SK-N-SH (cell line): ENCODE results near the gene RGMA. TPM values are rescaled to one million over a fixed set of nuclear protein-coding genes. Genes with fewer than 3 reads are reported as not detected.

Experiments used
- CTCF ChIA-PET: fragments of 300-600, 350-600 bp; formaldehyde crosslinking; extraction: SDS; loops from one replicate; lab custom pipeline; 2021; lab: Yijun Ruan, JAX
- POLR2A ChIA-PET: fragments of 350-600 bp; sonication (Branson Sonifier 250); formaldehyde crosslinking; extraction: SDS; loops from one replicate; lab custom pipeline; 2020; ENCODE audit warnings: antibody characterized with exemption, inconsistent platforms; lab: Yijun Ruan, JAX
- DNase-seq: peaks from one replicate; pipeline ENCODE4 v3.0.0; 2012
- H2AFZ ChIP-seq: fragments of 200-600 bp; sonication (generic); 2 replicates; pipeline ENCODE4 v1.8.1; 2016; ENCODE audit warnings: antibody characterized with exemption, mild to moderate bottlenecking, low read depth
- H3F3A ChIP-seq: fragments of 200-600 bp; sonication (generic); replicated peaks from 2 replicates; pipeline ENCODE3; 2016; ENCODE audit warnings: antibody characterized with exemption, mild to moderate bottlenecking; ENCODE audit not compliant: insufficient read depth
- H3K27ac ChIP-seq, 2 experiments: fragments of 200-500 bp in 1 of 2; fragments of 200-600 bp in 1 of 2; sonication (Bioruptor generic) in 1 of 2; sonication (generic), shearing (Covaris generic) in 1 of 2; 2 replicates each; pipeline versions ENCODE4 v1.5.1 to v1.6.1; 2014 to 2016; ENCODE audit warnings: low read depth in 2 of 2, inconsistent platforms in 1 of 2, low read length in 1 of 2, mild to moderate bottlenecking in 1 of 2, mixed read lengths in 1 of 2
- H3K27me3 ChIP-seq: fragments of 200-600 bp; sonication (generic), shearing (Covaris generic); 2 replicates; pipeline ENCODE4 v1.6.1; 2016; ENCODE audit warnings: mixed run types; ENCODE audit not compliant: insufficient read depth
- H3K36me3 ChIP-seq, 2 experiments: fragments of 200-500 bp in 1 of 2; fragments of 200-600 bp in 1 of 2; sonication (Bioruptor generic) in 1 of 2; sonication (generic) in 1 of 2; replicated peaks in 1 of 2; 2 replicates each; pipeline versions ENCODE3 to v1.5.1; 2014 to 2016; ENCODE audit warnings: low read length in 1 of 2, mild to moderate bottlenecking in 1 of 2; ENCODE audit not compliant: insufficient read depth in 2 of 2, control insufficient read depth in 1 of 2
- H3K4me1 ChIP-seq, 2 experiments: fragments of 200-500 bp in 1 of 2; fragments of 200-600 bp in 1 of 2; sonication (Bioruptor generic) in 1 of 2; sonication (generic), shearing (Covaris generic) in 1 of 2; 2 replicates each; pipeline versions ENCODE4 v1.5.1 to v1.6.1; 2014 to 2016; ENCODE audit warnings: low read depth in 1 of 2, low read length in 1 of 2, mixed run types in 1 of 2; ENCODE audit not compliant: insufficient read depth in 2 of 2, control insufficient read depth in 1 of 2
- H3K4me2 ChIP-seq: fragments of 200-600 bp; sonication (generic), shearing (Covaris generic); 2 replicates; pipeline ENCODE4 v1.6.1; 2017; ENCODE audit warnings: mixed run types
- H3K4me3 ChIP-seq, 2 experiments: fragments of 200-500 bp in 1 of 2; fragments of 200-600 bp in 1 of 2; sonication (Bioruptor generic) in 1 of 2; sonication (generic), shearing (Covaris generic) in 1 of 2; 2 replicates each; pipeline versions ENCODE4 v1.5.1 to v1.8.1; 2014 to 2016; ENCODE audit warnings: low read depth in 2 of 2, inconsistent platforms in 1 of 2, low read length in 1 of 2, mild to moderate bottlenecking in 1 of 2, mixed read lengths in 1 of 2, moderate library complexity in 1 of 2
- H3K79me2 ChIP-seq: fragments of 200-600 bp; sonication (generic); 2 replicates; pipeline ENCODE4 v1.8.1; 2017; ENCODE audit warnings: mild to moderate bottlenecking; ENCODE audit not compliant: insufficient read depth
- H3K9ac ChIP-seq: fragments of 200-600 bp; sonication (generic); 2 replicates; pipeline ENCODE4 v1.6.1; 2017; ENCODE audit warnings: mixed run types
- H3K9me2 ChIP-seq: fragments of 200-600 bp; sonication (generic); 2 replicates; pipeline ENCODE4 v1.6.1; 2017; ENCODE audit warnings: mixed run types
- H3K9me3 ChIP-seq: fragments of 200-600 bp; sonication (generic); 2 replicates; pipeline ENCODE4 v1.6.1; 2017; ENCODE audit warnings: mixed run types, mild to moderate bottlenecking, moderate library complexity
- H4K20me1 ChIP-seq: fragments of 200-600 bp; sonication (generic); 2 replicates; pipeline ENCODE4 v1.6.1; 2017; ENCODE audit warnings: mild to moderate bottlenecking, mixed run types; ENCODE audit not compliant: insufficient read depth
- CHD2 ChIP-seq: fragments of 150-350 bp; IDR thresholded peaks from 2 replicates; pipeline ENCODE4 v1.6.1; 2018; ENCODE audit warnings: low read length; ENCODE audit not compliant: partially characterized antibody
- ELF1 ChIP-seq: IDR thresholded peaks from 2 replicates; pipeline ENCODE4 v1.4.0; 2012
- EP300 ChIP-seq, 2 experiments: IDR thresholded peaks; 2 replicates each; pipeline versions ENCODE4 v1.4.0 to v1.6.1; 2012; ENCODE audit warnings: borderline replicate concordance in 1 of 2, low read depth in 1 of 2, low read length in 1 of 2
- FOSL2 ChIP-seq: IDR thresholded peaks from 2 replicates; pipeline ENCODE4 v1.4.0; 2012; ENCODE audit warnings: low read depth, mild to moderate bottlenecking, moderate library complexity, borderline replicate concordance
- FOXM1 ChIP-seq: IDR thresholded peaks from 2 replicates; pipeline ENCODE4 v1.4.0; 2012; ENCODE audit warnings: low read depth, mild to moderate bottlenecking
- GATA2 ChIP-seq: sonication (generic); formaldehyde crosslinking; IDR thresholded peaks from 2 replicates; pipeline ENCODE4 v1.5.0; 2020; ENCODE audit warnings: mild to moderate bottlenecking, missing genetic modification reagents
- JUND ChIP-seq: IDR thresholded peaks from 2 replicates; pipeline ENCODE4 v1.4.0; 2012
- MEF2A ChIP-seq: IDR thresholded peaks from 2 replicates; pipeline ENCODE4 v1.4.0; 2012; ENCODE audit warnings: low read depth, borderline replicate concordance
- RCOR1 ChIP-seq: fragments of 150-350 bp; IDR thresholded peaks from 2 replicates; pipeline ENCODE4 v1.6.1; 2017; ENCODE audit warnings: antibody characterized with exemption, low read length
- RFX5 ChIP-seq: IDR thresholded peaks from 2 replicates; pipeline ENCODE4 v1.6.1; 2012; ENCODE audit warnings: mild to moderate bottlenecking, improper control_type of control experiment, low read length
- RXRA ChIP-seq: IDR thresholded peaks from 2 replicates; pipeline ENCODE4 v1.4.0; 2012; ENCODE audit warnings: low read depth, mild to moderate bottlenecking, borderline replicate concordance
- SMC3 ChIP-seq: IDR thresholded peaks from 2 replicates; pipeline ENCODE4 v1.6.1; 2012; ENCODE audit warnings: low read depth, low read length, improper control_type of control experiment
- TAF1 ChIP-seq: IDR thresholded peaks from 2 replicates; pipeline ENCODE4 v1.6.1; 2012; ENCODE audit warnings: low read depth, mild to moderate bottlenecking, low read length, moderate library complexity, borderline replicate concordance
- TEAD4 ChIP-seq: IDR thresholded peaks from 2 replicates; pipeline ENCODE4 v1.4.0; 2012; ENCODE audit warnings: mild to moderate bottlenecking, borderline replicate concordance; ENCODE audit not compliant: insufficient read depth
- USF1 ChIP-seq: IDR thresholded peaks from 2 replicates; pipeline ENCODE4 v1.4.0; 2012; ENCODE audit warnings: low read depth, borderline replicate concordance
- YY1 ChIP-seq: IDR thresholded peaks from 2 replicates; pipeline ENCODE4 v1.4.0; 2012; ENCODE audit warnings: low read depth, mild to moderate bottlenecking
- WGBS: methylation state at CpG from one replicate; pipeline ENCODE4 v1.1.6; 2017; ENCODE audit warnings: low lambda C conversion rate; 5-methylcytosine and 5-hydroxymethylcytosine counted together
- polyA plus RNA-seq, 3 experiments: library from polyadenylated mRNA; depleted of rRNA; stranded (reverse); fragments of >200 nt; gene quantifications; 2 replicates each; pipeline ENCODE4 v1.2.3, GENCODE V29; 2012
- TF ChIP-seq, protein P1 (sequence below): IDR thresholded peaks from 2 replicates; pipeline ENCODE4; 2012
- TF ChIP-seq, protein P2 (sequence below): fragments of 200-600 bp; sonication (generic); IDR thresholded peaks from 2 replicates; pipeline ENCODE4 v1.6.1; 2017; ENCODE audit warnings: antibody characterized with exemption, mild to moderate bottlenecking, moderate library complexity
- TF ChIP-seq, protein P3 (sequence below): fragments of 150-350 bp; IDR thresholded peaks from 2 replicates; pipeline ENCODE4 v1.6.1; 2017; ENCODE audit warnings: antibody characterized with exemption, low read length, low read depth, borderline replicate concordance

RGMA gene
- polyA plus RNA-seq, 1 of the 3 experiments (the other 2 are of a cell fraction) = 1.5 TPM

GRCh38 chr15:93126599-93126998 is 37.6 kb upstream of the RGMA start:
- Histone ChIP-seq H4K20me1 (no peaks in the 10 kb centered on the region), H3K79me2 (no peaks in the 10 kb centered on the region), H2AFZ (no peak overlapping the region), H3K4me2 (no peak overlapping the region), H3K9me2 (no peaks in the 10 kb centered on the region), H3K27ac (no peak overlapping the region), H3K9me3 (no peaks in the 10 kb centered on the region), H3K4me1 (peaks cover 0 to 5% of the 10 kb centered on the region in 2 experiments; a peak in 1 of 4 replicates), H3K9ac (no peak overlapping the region), H3K36me3 (no peaks in the 10 kb centered on the region), H3K27me3 (no peaks in the 10 kb centered on the region), H3K4me3 (no peak overlapping the region)
- ChIA-PET POLR2A (no interaction called here), CTCF (no interaction called here)
- DNase-seq = no peak
- WGBS = 30% methylated on average over 8 of the region's 8 CpGs
- TF ChIP-seq USF1 = no peak
- no peak for TF ChIP-seq MEF2A
- no peak for TF ChIP-seq ELF1
- TF ChIP-seq, protein P1, sequence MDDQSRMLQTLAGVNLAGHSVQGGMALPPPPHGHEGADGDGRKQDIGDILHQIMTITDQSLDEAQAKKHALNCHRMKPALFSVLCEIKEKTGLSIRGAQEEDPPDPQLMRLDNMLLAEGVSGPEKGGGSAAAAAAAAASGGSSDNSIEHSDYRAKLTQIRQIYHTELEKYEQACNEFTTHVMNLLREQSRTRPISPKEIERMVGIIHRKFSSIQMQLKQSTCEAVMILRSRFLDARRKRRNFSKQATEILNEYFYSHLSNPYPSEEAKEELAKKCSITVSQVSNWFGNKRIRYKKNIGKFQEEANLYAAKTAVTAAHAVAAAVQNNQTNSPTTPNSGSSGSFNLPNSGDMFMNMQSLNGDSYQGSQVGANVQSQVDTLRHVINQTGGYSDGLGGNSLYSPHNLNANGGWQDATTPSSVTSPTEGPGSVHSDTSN = no peak
- TF ChIP-seq FOSL2 = no peak
- TF ChIP-seq RXRA = no peak
- TF ChIP-seq TAF1 = no peak
- no peak for TF ChIP-seq TEAD4
- TF ChIP-seq SMC3 = no peak
- TF ChIP-seq YY1 = no peak
- no peak for TF ChIP-seq RFX5
- TF ChIP-seq RCOR1 = no peak
- TF ChIP-seq, protein P2, sequence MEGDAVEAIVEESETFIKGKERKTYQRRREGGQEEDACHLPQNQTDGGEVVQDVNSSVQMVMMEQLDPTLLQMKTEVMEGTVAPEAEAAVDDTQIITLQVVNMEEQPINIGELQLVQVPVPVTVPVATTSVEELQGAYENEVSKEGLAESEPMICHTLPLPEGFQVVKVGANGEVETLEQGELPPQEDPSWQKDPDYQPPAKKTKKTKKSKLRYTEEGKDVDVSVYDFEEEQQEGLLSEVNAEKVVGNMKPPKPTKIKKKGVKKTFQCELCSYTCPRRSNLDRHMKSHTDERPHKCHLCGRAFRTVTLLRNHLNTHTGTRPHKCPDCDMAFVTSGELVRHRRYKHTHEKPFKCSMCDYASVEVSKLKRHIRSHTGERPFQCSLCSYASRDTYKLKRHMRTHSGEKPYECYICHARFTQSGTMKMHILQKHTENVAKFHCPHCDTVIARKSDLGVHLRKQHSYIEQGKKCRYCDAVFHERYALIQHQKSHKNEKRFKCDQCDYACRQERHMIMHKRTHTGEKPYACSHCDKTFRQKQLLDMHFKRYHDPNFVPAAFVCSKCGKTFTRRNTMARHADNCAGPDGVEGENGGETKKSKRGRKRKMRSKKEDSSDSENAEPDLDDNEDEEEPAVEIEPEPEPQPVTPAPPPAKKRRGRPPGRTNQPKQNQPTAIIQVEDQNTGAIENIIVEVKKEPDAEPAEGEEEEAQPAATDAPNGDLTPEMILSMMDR = no peak
- TF ChIP-seq, protein P3, sequence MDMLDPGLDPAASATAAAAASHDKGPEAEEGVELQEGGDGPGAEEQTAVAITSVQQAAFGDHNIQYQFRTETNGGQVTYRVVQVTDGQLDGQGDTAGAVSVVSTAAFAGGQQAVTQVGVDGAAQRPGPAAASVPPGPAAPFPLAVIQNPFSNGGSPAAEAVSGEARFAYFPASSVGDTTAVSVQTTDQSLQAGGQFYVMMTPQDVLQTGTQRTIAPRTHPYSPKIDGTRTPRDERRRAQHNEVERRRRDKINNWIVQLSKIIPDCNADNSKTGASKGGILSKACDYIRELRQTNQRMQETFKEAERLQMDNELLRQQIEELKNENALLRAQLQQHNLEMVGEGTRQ = no peak
- no peak for TF ChIP-seq FOXM1
- no peak for TF ChIP-seq EP300 (IDR thresholded peaks at IDR 0.05; ENCODE audit: borderline replicate concordance in 1 of 2, low read depth in 1 of 2, low read length in 1 of 2)
- TF ChIP-seq GATA2 = no peak
- no peak for TF ChIP-seq CHD2
- TF ChIP-seq JUND = no peak
- TF ChIP-seq, all 33 proteins: peak for 0
- no peaks in the 10 kb centered on the region for H3F3A ChIP-seq
